WTC11 (cell line): ENCODE results near the gene FGA. TPM values are rescaled to one million over a fixed set of nuclear protein-coding genes. Genes with fewer than 3 reads are reported as not detected.

Source experiments
- ATAC-seq: fragments of 200-7000 bp; cut with Tn5 transposase; 2 replicates; pipeline ENCODE4 v1.10.0; 2021; ENCODE audit warnings: mild to moderate bottlenecking, moderate library complexity
- CTCF ChIA-PET: fragments of 300-600 bp; sonication (Branson Sonifier 250); formaldehyde crosslinking; loops from one replicate; lab custom pipeline; 2021; ENCODE audit warnings: antibody characterized with exemption; lab: Charles Lee
- POLR2A ChIA-PET: fragments of 350-600 bp; sonication (Branson Sonifier 250); formaldehyde crosslinking; loops from one replicate; lab custom pipeline; 2021; ENCODE audit warnings: antibody characterized with exemption; lab: Charles Lee
- DNase-seq: peaks from one replicate; pipeline ENCODE4 v3.0.0; 2021; ENCODE audit warnings: low spot score
- H3K27ac Mint-ChIP-seq: 2 replicates; pipeline ENCODE4 v1.8.0; 2021; ENCODE audit warnings: mixed read lengths
- H3K27me3 Mint-ChIP-seq: 2 replicates; pipeline ENCODE4 v1.8.0; 2021; ENCODE audit warnings: low read depth, mild to moderate bottlenecking, moderate library complexity, mixed read lengths
- H3K36me3 Mint-ChIP-seq: 2 replicates; pipeline ENCODE4 v1.8.0; 2021; ENCODE audit warnings: mixed read lengths
- H3K4me1 Mint-ChIP-seq: 2 replicates; pipeline ENCODE4 v1.8.0; 2022; ENCODE audit warnings: mixed read lengths
- H3K4me3 Mint-ChIP-seq: 2 replicates; pipeline ENCODE4 v1.8.0; 2021; ENCODE audit warnings: mild to moderate bottlenecking, moderate library complexity, mixed read lengths
- H3K9me3 Mint-ChIP-seq: 2 replicates; pipeline ENCODE4 v1.8.0; 2021; ENCODE audit warnings: mixed read lengths
- EMX1 ChIP-seq: fragments of 250-450 bp; sonication (Bioruptor Pico); IDR thresholded peaks from 2 replicates; pipeline ENCODE4 v1.8.0; 2021; ENCODE audit warnings: mild to moderate bottlenecking
- FOXJ3 ChIP-seq: sonication (generic); formaldehyde crosslinking; IDR thresholded peaks from 2 replicates; pipeline ENCODE4 v1.9.0; 2021; ENCODE audit warnings: missing genetic modification reagents, mild to moderate bottlenecking, borderline replicate concordance
- GTF2I ChIP-seq: fragments of 250-450 bp; sonication (Bioruptor Pico); conservative IDR thresholded peaks from 2 replicates; pipeline ENCODE4 v1.4.0; 2021; ENCODE audit warnings: mild to moderate bottlenecking
- JAZF1 ChIP-seq: fragments of 250-450 bp; sonication (Bioruptor Pico); IDR thresholded peaks from 2 replicates; pipeline ENCODE4 v1.9.0; 2021; ENCODE audit warnings: moderate library complexity, mild to moderate bottlenecking, inconsistent platforms
- PRRX2 ChIP-seq: fragments of 250-450 bp; sonication (Bioruptor Pico); IDR thresholded peaks from 2 replicates; pipeline ENCODE4 v1.8.0; 2021; ENCODE audit warnings: mild to moderate bottlenecking
- SOX15 ChIP-seq: fragments of 250-450 bp; sonication (Bioruptor Pico); IDR thresholded peaks from 2 replicates; pipeline ENCODE4 v1.9.0; 2021; ENCODE audit warnings: mild to moderate bottlenecking
- ZNF138 ChIP-seq: sonication (generic); formaldehyde crosslinking; conservative IDR thresholded peaks from 2 replicates; pipeline ENCODE4 v1.8.1; 2022; ENCODE audit warnings: mild to moderate bottlenecking, moderate library complexity, missing genetic modification reagents
- ZNF263 ChIP-seq: sonication (generic); formaldehyde crosslinking; IDR thresholded peaks from 2 replicates; pipeline ENCODE4 v1.8.1; 2022; ENCODE audit warnings: low read depth, mild to moderate bottlenecking, moderate library complexity, missing genetic modification reagents
- total RNA-seq: library from RNA; stranded (reverse); gene quantifications from 3 replicates; pipeline ENCODE4 v1.2.3, GENCODE V29; 2021
- TF ChIP-seq, protein P1 (sequence below): fragments of 250-450 bp; sonication (Bioruptor Pico); IDR thresholded peaks from 2 replicates; pipeline ENCODE4 v1.9.0; 2021; ENCODE audit warnings: mild to moderate bottlenecking
- TF ChIP-seq, protein P2 (sequence below): sonication (generic); formaldehyde crosslinking; IDR thresholded peaks from 2 replicates; pipeline ENCODE4 v1.8.1; 2023; ENCODE audit warnings: mild to moderate bottlenecking, moderate library complexity, missing genetic modification reagents
- TF ChIP-seq, protein P3 (sequence below): sonication (generic); formaldehyde crosslinking; IDR thresholded peaks from 2 replicates; pipeline ENCODE4 v1.8.1; 2023; ENCODE audit warnings: mild to moderate bottlenecking, missing genetic modification reagents, borderline replicate concordance
- TF ChIP-seq, protein P4 (sequence below): sonication (generic); formaldehyde crosslinking; IDR thresholded peaks from 2 replicates; pipeline ENCODE4 v1.8.0; 2022; ENCODE audit warnings: mild to moderate bottlenecking, missing genetic modification reagents
- TF ChIP-seq, protein P5 (sequence below): sonication (generic); formaldehyde crosslinking; IDR thresholded peaks from 2 replicates; pipeline ENCODE4 v1.8.1; 2023; ENCODE audit warnings: mild to moderate bottlenecking, missing genetic modification reagents, moderate library complexity
- TF ChIP-seq, protein P6 (sequence below): sonication (generic); formaldehyde crosslinking; IDR thresholded peaks from 2 replicates; pipeline ENCODE4 v1.8.0; 2023; ENCODE audit warnings: missing genetic modification reagents
- TF ChIP-seq, protein P7 (sequence below): fragments of 250-450 bp; sonication (Bioruptor Pico); IDR thresholded peaks from 2 replicates; pipeline ENCODE4 v1.9.0; 2021; ENCODE audit warnings: mild to moderate bottlenecking
- TF ChIP-seq, protein P8 (sequence below): sonication (generic); formaldehyde crosslinking; IDR thresholded peaks from 2 replicates; pipeline ENCODE4 v1.8.0; 2023; ENCODE audit warnings: mild to moderate bottlenecking, missing genetic modification reagents

The FGA gene
- total RNA-seq, 1 experiment from 2014 or later, result 3.2 TPM

GRCh38 chr4:154569584-154569983 is 21.0 kb downstream of the FGA start (continued):
- TF ChIP-seq, protein P1, sequence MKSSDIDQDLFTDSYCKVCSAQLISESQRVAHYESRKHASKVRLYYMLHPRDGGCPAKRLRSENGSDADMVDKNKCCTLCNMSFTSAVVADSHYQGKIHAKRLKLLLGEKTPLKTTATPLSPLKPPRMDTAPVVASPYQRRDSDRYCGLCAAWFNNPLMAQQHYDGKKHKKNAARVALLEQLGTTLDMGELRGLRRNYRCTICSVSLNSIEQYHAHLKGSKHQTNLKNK (CRISPR knock-in tag), result no peak
- TF ChIP-seq, all 79 proteins: peak for 0

GRCh38 chr4:154569028-154569427 is 21.5 kb downstream of the FGA start:
- no peaks in the 10 kb centered on the region for H3K36me3 Mint-ChIP-seq
- no peak overlapping the region for H3K27ac Mint-ChIP-seq
- H3K9me3 Mint-ChIP-seq, result no peaks in the 10 kb centered on the region
- H3K4me1 Mint-ChIP-seq, result peaks cover 10% of the 10 kb centered on the region
- DNase-seq, result no peak
- ChIA-PET POLR2A (no interaction called here), CTCF (interaction anchor here (2.4 to 2.8 kb wide), 2 partner anchors 10 to 50 kb away, joined by 15 to 16 read pairs; no protein-coding TSS in a partner anchor)
- no peak for ATAC-seq
- TF ChIP-seq, protein P2, sequence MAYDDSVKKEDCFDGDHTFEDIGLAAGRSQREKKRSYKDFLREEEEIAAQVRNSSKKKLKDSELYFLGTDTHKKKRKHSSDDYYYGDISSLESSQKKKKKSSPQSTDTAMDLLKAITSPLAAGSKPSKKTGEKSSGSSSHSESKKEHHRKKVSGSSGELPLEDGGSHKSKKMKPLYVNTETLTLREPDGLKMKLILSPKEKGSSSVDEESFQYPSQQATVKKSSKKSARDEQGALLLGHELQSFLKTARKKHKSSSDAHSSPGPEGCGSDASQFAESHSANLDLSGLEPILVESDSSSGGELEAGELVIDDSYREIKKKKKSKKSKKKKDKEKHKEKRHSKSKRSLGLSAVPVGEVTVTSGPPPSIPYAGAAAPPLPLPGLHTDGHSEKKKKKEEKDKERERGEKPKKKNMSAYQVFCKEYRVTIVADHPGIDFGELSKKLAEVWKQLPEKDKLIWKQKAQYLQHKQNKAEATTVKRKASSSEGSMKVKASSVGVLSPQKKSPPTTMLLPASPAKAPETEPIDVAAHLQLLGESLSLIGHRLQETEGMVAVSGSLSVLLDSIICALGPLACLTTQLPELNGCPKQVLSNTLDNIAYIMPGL (CRISPR knock-in tag), result no peak
- TF ChIP-seq, protein P3, sequence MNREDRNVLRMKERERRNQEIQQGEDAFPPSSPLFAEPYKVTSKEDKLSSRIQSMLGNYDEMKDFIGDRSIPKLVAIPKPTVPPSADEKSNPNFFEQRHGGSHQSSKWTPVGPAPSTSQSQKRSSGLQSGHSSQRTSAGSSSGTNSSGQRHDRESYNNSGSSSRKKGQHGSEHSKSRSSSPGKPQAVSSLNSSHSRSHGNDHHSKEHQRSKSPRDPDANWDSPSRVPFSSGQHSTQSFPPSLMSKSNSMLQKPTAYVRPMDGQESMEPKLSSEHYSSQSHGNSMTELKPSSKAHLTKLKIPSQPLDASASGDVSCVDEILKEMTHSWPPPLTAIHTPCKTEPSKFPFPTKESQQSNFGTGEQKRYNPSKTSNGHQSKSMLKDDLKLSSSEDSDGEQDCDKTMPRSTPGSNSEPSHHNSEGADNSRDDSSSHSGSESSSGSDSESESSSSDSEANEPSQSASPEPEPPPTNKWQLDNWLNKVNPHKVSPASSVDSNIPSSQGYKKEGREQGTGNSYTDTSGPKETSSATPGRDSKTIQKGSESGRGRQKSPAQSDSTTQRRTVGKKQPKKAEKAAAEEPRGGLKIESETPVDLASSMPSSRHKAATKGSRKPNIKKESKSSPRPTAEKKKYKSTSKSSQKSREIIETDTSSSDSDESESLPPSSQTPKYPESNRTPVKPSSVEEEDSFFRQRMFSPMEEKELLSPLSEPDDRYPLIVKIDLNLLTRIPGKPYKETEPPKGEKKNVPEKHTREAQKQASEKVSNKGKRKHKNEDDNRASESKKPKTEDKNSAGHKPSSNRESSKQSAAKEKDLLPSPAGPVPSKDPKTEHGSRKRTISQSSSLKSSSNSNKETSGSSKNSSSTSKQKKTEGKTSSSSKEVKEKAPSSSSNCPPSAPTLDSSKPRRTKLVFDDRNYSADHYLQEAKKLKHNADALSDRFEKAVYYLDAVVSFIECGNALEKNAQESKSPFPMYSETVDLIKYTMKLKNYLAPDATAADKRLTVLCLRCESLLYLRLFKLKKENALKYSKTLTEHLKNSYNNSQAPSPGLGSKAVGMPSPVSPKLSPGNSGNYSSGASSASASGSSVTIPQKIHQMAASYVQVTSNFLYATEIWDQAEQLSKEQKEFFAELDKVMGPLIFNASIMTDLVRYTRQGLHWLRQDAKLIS (CRISPR knock-in tag), result no peak
- TF ChIP-seq FOXJ3 (CRISPR knock-in tag) (no peak), EMX1 (no peak), ZNF138 (CRISPR knock-in tag) (no peak), SOX15 (no peak), PRRX2 (no peak), GTF2I (CRISPR knock-in tag) (no peak)
- TF ChIP-seq, protein P1 (CRISPR knock-in tag), result no peak
- TF ChIP-seq, protein P4, sequence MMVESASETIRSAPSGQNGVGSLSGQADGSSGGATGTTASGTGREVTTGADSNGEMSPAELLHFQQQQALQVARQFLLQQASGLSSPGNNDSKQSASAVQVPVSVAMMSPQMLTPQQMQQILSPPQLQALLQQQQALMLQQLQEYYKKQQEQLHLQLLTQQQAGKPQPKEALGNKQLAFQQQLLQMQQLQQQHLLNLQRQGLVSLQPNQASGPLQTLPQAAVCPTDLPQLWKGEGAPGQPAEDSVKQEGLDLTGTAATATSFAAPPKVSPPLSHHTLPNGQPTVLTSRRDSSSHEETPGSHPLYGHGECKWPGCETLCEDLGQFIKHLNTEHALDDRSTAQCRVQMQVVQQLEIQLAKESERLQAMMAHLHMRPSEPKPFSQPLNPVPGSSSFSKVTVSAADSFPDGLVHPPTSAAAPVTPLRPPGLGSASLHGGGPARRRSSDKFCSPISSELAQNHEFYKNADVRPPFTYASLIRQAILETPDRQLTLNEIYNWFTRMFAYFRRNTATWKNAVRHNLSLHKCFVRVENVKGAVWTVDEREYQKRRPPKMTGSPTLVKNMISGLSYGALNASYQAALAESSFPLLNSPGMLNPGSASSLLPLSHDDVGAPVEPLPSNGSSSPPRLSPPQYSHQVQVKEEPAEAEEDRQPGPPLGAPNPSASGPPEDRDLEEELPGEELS (CRISPR knock-in tag), result no peak
- TF ChIP-seq, protein P5, sequence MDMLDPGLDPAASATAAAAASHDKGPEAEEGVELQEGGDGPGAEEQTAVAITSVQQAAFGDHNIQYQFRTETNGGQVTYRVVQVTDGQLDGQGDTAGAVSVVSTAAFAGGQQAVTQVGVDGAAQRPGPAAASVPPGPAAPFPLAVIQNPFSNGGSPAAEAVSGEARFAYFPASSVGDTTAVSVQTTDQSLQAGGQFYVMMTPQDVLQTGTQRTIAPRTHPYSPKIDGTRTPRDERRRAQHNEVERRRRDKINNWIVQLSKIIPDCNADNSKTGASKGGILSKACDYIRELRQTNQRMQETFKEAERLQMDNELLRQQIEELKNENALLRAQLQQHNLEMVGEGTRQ (CRISPR knock-in tag), result no peak
- TF ChIP-seq, protein P6, sequence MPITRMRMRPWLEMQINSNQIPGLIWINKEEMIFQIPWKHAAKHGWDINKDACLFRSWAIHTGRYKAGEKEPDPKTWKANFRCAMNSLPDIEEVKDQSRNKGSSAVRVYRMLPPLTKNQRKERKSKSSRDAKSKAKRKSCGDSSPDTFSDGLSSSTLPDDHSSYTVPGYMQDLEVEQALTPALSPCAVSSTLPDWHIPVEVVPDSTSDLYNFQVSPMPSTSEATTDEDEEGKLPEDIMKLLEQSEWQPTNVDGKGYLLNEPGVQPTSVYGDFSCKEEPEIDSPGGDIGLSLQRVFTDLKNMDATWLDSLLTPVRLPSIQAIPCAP, result no peak
- H3K27me3 Mint-ChIP-seq, result no peaks in the 10 kb centered on the region
- H3K4me3 Mint-ChIP-seq, result no peak overlapping the region

DNA sequence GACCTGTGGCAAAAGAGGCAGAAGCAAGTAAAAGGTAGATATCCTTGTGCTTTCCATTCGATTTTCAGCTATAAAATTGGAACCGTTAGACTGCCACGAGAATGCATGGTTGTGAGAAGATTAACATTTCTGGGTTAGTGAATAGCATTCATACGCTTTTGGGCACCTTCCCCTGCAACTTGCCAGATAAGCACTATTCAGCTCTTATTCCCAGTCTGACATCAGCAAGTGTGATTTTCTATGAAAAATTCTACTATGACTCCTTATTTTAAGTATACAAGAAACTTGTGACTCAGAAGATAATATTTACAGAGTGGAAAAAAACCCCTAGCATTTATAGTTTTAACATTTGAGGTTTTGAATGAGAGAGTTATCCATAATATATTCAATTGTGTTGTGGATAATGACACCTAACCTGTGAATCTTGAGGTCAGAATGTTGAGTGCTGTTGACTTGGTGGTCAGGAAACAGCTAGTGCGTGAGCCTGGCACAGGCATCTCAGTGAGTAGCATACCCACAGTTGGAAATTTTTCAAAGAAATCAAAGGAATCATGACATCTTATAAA is 23.8 kb downstream of the FGA start:
- ChIA-PET CTCF (interaction anchor here (1.7 kb wide), 1 partner anchor 52 kb away, joined by 6 read pairs; no protein-coding TSS in a partner anchor), POLR2A (no interaction called here)
- no peaks in the 10 kb centered on the region for H3K27me3 Mint-ChIP-seq
- ATAC-seq (no peak), DNase-seq (no peak)
- no peaks in the 10 kb centered on the region for H3K36me3 Mint-ChIP-seq
- H3K27ac Mint-ChIP-seq, result no peak overlapping the region
- H3K4me1 Mint-ChIP-seq, result peaks cover 10% of the 10 kb centered on the region
- H3K4me3 Mint-ChIP-seq, result no peak overlapping the region
- H3K9me3 Mint-ChIP-seq, result no peaks in the 10 kb centered on the region
- TF ChIP-seq GTF2I (CRISPR knock-in tag), result no peak
- no peak for TF ChIP-seq JAZF1
- TF ChIP-seq, protein P7, sequence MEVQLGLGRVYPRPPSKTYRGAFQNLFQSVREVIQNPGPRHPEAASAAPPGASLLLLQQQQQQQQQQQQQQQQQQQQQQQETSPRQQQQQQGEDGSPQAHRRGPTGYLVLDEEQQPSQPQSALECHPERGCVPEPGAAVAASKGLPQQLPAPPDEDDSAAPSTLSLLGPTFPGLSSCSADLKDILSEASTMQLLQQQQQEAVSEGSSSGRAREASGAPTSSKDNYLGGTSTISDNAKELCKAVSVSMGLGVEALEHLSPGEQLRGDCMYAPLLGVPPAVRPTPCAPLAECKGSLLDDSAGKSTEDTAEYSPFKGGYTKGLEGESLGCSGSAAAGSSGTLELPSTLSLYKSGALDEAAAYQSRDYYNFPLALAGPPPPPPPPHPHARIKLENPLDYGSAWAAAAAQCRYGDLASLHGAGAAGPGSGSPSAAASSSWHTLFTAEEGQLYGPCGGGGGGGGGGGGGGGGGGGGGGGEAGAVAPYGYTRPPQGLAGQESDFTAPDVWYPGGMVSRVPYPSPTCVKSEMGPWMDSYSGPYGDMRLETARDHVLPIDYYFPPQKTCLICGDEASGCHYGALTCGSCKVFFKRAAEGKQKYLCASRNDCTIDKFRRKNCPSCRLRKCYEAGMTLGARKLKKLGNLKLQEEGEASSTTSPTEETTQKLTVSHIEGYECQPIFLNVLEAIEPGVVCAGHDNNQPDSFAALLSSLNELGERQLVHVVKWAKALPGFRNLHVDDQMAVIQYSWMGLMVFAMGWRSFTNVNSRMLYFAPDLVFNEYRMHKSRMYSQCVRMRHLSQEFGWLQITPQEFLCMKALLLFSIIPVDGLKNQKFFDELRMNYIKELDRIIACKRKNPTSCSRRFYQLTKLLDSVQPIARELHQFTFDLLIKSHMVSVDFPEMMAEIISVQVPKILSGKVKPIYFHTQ (CRISPR knock-in tag), result no peak
- TF ChIP-seq ZNF263 (CRISPR knock-in tag), result no peak
- TF ChIP-seq, protein P8, sequence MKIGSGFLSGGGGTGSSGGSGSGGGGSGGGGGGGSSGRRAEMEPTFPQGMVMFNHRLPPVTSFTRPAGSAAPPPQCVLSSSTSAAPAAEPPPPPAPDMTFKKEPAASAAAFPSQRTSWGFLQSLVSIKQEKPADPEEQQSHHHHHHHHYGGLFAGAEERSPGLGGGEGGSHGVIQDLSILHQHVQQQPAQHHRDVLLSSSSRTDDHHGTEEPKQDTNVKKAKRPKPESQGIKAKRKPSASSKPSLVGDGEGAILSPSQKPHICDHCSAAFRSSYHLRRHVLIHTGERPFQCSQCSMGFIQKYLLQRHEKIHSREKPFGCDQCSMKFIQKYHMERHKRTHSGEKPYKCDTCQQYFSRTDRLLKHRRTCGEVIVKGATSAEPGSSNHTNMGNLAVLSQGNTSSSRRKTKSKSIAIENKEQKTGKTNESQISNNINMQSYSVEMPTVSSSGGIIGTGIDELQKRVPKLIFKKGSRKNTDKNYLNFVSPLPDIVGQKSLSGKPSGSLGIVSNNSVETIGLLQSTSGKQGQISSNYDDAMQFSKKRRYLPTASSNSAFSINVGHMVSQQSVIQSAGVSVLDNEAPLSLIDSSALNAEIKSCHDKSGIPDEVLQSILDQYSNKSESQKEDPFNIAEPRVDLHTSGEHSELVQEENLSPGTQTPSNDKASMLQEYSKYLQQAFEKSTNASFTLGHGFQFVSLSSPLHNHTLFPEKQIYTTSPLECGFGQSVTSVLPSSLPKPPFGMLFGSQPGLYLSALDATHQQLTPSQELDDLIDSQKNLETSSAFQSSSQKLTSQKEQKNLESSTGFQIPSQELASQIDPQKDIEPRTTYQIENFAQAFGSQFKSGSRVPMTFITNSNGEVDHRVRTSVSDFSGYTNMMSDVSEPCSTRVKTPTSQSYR (CRISPR knock-in tag), result no peak
